Stimulated activated CD8-positive, alpha-beta memory T cell treated with anti-CD3 and anti-CD28 coated beads, Interleukin-7, amount 100 ng/mL, for 24 hours (primary cell): Measurements from ENCODE around the gene SPEM2.
"Not testable (repeated sequence)": the region's sequence is repeated elsewhere in the genome, so short reads cannot be mapped to it uniquely, and the experiment has no call there.

Experiments used
- DNase-seq: peaks from one replicate; pipeline ENCODE4 v3.0.0-alpha.2; 2020; ENCODE audit warnings: low read depth

Gene SPEM2

DNA sequence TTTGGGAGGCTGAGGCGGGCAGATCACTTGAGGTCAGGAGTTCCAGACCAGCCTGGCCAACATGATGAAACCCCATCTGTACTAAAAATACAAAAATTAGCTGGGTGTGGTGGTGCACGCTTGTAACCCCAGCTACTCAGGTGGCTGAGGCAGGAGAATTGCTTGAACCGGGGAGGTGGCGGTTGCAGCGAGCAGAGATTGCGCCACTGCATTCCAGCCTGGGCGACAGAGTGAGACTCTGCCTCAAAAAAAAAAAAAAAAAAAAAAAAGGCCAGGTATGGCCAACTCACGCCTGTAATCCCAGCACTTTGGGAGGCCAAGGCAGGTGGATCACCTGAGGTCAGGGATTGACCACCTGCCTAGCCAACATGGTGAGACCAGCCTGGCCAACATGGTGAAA, 49.4 kb downstream of the SPEM2 start:
- not testable (repeated sequence) for DNase-seq

DNA sequence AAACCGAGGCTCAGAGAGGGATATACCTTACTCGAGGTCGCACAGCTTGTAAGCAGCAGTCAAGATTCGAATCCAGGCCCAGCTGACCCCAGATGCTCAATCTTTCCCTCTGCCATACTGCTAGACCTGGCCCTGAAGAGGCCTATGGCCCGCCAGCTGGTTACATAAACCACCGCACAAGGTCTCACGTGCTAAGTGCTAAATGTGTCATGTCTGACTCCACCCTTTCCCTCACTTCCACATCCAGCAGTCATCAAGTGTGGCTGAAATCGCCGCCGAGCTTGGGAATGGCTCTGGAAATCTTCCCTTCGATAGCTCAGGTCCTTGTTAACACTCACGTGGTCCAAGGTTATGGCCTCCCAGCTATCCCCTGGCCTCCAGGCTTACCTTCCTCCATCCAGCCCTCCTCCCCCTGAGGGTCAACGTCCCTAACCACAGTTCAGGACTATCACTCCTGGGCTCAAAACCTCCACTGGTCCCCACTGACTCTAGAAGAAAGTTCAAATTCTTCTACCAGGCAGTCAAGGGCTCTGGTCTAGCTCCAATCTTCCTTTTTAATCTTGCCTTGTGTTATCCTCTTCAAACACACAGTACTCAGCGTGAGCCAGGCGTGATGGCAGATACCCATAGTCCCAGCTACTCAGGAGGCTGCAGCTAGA, 50.5 kb downstream of the SPEM2 start:
- no peak for DNase-seq

DNA sequence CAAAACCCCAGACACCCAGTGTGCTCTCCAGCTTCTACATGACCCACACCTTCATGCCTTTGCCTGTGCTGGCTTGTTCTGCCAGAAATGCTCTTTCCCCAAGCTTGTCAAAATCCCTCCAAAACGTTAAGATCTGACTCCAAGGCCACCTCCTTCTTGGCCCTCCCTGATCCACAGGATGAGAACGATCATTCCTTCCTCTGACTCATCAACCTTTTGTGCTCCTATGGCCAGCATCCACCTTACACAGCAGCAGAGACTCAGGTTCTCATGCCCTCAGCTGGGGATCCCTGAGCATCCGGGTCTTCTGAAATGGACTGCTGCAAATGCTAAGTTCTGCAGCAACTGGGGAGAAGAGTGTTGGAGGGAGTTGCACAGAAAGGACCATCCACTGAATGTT, 51.1 kb downstream of the SPEM2 start:
- DNase-seq: no peak

DNA sequence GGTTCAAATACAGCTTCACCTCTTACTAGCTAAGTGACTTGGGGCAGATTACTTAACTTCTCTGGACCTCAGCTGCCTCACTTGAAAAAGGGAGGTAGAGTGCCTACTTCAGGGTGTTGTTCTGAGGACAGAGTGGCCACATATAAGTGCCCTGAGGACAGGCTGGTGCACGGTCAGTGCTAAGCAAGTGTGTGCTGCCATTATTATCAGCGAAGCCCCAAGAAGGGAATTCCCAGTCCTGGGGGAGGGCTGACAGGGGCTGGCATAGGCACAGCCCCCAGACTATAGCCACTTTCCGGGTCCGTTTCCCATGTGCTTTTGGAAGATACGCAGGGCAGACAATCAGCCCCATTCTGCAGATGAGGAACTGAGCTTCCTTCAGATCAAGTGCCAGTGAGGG, 51.5 kb downstream of the SPEM2 start:
- no peak for DNase-seq
